IPS-NIHi7 (cell line): ENCODE measurements around the gene ACSL6.
"Not testable (repeated sequence)": the region's sequence is repeated elsewhere in the genome, so short reads cannot be mapped to it uniquely, and the experiment has no call there.

Source experiments
- DNase-seq: peaks from one replicate; pipeline ENCODE4 v3.0.0; 2012; ENCODE audit warnings: mixed read lengths; ENCODE audit errors: extremely low spot score

ACSL6 gene

DNA sequence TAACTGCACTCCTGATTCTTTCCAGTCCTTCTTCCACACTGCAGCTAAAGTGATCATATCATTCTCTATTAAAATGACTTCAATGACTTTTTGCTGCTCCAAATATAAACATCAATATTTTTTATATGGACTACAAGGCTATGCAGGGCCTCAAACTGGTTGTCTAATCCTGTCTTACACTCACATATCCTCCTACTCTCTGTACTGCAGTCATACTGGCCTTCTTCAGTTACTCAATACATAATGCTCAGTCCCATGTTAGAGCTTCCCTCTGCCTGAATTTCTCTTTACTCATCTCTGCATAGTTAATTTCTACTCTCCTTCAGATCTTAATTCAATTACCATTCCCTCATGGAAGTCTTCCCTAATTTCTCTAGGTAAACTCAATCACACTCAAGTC lies 69.4 kb downstream of the ACSL6 start:
- no peak for DNase-seq

DNA sequence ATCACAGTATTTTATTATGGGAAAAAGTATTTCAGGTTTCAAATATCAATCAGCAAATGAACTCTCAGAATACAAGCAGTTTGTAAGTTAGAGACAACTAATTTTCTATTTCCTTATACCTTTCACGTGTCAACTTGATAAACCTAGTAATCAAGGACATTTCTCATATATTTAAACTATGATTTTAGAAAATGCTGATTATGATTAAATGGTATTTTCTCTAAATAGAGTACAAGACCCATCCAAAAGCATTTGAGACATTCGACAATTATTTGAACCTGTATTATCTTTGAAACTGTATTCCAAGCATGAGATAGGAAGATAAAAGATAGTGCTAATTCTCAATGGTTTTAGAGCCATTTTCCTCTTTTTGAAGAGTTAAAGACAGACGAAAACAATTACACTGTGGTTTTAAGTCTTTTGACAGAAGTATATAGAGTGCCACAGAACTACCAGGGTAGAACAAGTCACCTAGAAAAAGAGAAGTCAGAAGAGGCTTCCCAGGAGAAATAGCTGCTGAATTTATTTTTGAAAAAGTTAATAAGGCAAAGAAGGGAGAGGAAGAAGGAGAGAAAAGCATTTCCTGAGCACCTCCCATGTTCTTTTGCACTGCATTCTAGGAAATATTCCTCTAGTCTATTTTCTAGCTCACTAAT lies 71.6 kb downstream of the ACSL6 start:
- no peak for DNase-seq

DNA sequence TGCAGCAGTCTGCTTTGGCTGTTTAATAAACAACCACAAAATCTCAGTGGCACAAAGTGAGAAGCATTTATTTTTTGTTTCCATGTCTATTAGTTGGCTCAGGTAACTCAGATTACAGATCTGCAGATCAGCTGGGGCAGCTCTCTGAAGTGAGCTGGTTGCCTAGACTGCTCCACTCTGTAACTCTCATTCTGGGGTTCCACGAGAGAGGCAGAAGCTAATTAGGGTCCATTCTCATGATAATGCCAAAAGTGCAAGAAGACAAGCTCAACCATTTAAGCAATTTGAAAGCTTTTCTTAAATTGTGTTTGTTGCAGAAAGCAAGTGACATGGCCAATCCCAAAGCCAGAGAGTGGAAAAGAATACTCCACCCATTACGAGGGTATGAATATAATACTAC lies 79.2 kb downstream of the ACSL6 start:
- peak; percentile 31 for DNase-seq

DNA sequence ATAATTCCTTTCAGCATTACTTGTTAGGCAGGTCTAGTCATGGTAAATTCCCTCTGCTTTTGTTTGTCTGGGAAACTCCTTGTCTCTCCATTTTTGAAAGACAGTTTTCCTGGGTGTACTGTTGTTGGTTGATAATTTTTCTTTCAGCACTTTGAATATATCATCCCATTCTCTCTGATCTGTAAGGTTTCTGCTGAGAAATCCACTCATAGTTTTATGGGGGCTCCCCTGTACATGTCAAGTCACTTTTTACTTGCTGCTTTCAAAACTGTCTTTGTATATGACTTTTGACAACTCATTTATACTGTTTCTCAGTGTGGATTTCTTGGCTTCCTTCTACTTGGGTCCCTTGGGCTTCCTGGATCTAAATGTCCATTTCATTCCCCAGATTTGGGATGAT lies 82.5 kb downstream of the ACSL6 start:
- DNase-seq: no peak

DNA sequence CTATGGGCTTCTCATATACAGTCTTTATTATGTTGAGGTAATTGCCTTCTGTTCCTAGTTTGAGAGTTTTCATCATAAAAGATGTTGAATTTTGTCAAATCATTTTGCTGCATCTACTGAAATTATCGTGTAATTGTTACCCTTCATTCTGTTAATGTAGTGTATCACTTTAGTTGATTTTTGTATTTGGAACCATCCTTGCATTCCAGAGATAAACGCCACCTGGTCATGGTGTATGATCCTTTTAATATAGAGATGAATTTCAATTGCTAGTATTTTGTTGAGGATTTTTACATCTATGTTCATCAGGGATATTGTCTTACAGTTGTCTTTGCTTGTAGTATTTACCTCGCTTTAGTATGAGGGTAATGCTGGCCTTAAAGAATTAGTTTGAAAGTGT lies 85.3 kb downstream of the ACSL6 start:
- DNase-seq: no peak

DNA sequence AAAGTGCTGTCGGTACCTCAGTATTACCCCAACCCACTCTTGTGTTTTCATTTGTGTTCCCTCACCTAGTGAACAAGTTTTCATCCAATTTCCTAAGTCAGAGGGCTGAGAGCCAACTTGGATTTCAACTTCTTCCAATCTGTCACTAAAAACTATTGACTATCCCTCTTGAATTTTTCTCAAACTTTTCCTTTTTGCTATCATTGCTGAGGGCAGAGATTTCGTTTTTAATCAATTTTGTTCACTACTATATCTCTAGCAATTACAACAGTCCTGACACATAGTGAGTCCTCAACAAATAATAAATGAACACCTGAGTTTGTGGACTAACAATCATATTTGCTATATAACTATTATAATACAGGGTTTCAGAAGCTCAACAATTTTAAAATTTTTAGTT lies 95.0 kb downstream of the ACSL6 start:
- no peak for DNase-seq

DNA sequence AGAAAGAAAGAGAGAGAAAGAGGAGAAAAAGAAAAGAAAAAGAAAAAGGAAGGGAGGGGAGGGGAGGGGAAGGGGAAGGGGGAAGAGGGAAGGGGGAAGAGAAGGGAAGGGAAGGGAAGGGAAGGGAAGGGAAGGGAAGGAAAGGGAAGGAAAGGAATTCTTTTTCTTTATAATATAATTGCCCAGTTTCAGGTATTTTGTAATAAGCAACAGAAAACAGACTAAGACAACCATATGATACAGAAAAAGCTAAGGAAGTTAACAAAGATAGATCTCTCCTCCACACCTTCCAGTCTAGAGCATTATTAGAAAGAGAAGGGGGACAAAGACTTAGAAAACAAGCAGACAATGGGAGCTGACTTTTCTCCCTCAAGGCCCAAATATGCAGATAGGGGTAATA lies 97.0 kb downstream of the ACSL6 start:
- DNase-seq: no peak

DNA sequence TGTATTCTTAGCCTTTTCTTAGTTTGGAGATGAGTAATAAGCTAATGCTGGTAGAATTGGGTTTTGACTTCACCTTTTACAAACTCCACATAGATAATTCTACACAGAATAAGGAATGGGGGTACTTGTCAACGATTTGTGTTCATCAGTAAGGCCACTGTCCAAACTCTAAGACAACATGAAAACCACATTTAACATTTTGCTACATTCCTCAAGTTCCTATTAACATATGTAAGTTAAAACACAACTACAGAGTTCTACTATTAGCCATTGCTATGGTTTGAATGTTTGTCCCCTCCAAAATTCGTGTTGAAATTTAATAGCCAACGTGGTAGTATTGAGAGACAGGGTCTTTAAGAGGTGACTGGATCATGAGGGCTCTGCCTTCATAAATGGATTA lies 97.9 kb downstream of the ACSL6 start:
- no peak for DNase-seq

DNA sequence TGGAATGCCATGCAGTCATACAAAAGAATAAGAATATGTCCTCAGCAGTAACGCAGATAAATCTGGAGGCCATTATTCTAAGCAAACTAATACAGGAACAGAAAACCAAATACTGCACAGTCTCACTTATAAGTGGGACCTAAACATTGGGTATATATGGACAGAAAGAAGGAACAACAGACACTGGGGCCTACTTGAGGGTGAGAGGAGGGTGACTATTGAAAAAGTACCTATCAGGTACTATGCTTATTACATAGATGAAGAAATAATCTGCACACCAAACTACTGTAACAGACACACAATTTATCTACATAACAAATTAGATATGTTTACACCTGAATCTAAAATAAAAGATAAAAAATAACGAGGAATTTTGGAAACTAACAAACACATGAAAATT lies 104.8 kb downstream of the ACSL6 start:
- no peak for DNase-seq

DNA sequence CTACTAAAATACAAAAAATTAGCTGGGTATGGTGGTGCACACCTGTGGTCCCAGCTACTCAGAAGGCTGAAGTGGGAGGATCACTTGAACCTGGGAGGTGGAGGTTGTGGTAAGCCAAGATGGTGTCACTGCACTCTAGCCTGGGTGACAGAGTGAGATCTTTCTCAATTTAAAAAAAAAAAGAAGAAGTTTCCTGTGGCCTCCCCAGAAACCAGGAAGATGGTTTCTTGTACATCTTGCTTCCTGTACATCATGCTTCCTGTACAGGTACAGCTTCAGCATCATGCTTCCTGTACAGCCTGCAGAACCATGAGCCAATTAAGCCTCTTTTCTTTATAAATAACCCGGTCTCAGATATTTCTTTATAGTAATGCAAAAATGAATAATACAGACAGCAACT lies 109.2 kb downstream of the ACSL6 start:
- not testable (repeated sequence) for DNase-seq
